HUES48 (cell line): Measurements from ENCODE around the gene IQSEC1.

Source experiments
- H3K27ac ChIP-seq: one replicate; pipeline ENCODE4 v1.7.0; 2013; ENCODE audit warnings: low read depth, low read length, inconsistent platforms
- H3K27me3 ChIP-seq: 2 replicates; pipeline ENCODE4 v1.6.1; 2013; ENCODE audit warnings: mild to moderate bottlenecking, low read length; ENCODE audit not compliant: control insufficient read depth, insufficient read depth
- H3K36me3 ChIP-seq: 2 replicates; pipeline ENCODE4 v1.6.1; 2013; ENCODE audit warnings: low read length; ENCODE audit not compliant: control insufficient read depth, insufficient read depth
- H3K4me1 ChIP-seq: 2 replicates; pipeline ENCODE4 v1.6.1; 2013; ENCODE audit warnings: mild to moderate bottlenecking, low read length; ENCODE audit not compliant: control insufficient read depth, insufficient read depth
- H3K4me3 ChIP-seq: 2 replicates; pipeline ENCODE4 v1.5.1; 2013; ENCODE audit warnings: mild to moderate bottlenecking, low read depth, low read length
- H3K9ac ChIP-seq: 2 replicates; pipeline ENCODE4 v1.6.1; 2013; ENCODE audit warnings: mild to moderate bottlenecking, low read depth, low read length, moderate library complexity
- H3K9me3 ChIP-seq: 2 replicates; pipeline ENCODE4 v1.6.1; 2013; ENCODE audit warnings: low read length; ENCODE audit not compliant: control insufficient read depth, insufficient read depth

Gene IQSEC1

GRCh38 chr3:12997387-12997786 lies 75.8 kb downstream of the IQSEC1 start:
- Histone ChIP-seq H3K36me3 (no peaks in the 10 kb centered on the region), H3K9me3 (no peaks in the 10 kb centered on the region), H3K27me3 (peaks cover 13% of the 10 kb centered on the region), H3K27ac (no peak overlapping the region), H3K9ac (no peak overlapping the region), H3K4me3 (no peak overlapping the region), H3K4me1 (peaks cover 14% of the 10 kb centered on the region)

GRCh38 chr3:12996181-12996506 lies 77.1 kb downstream of the IQSEC1 start:
- no peak overlapping the region for H3K27ac ChIP-seq
- H3K27me3 ChIP-seq = peaks cover 14% of the 10 kb centered on the region
- no peaks in the 10 kb centered on the region for H3K36me3 ChIP-seq
- H3K4me1 ChIP-seq = peaks cover 11% of the 10 kb centered on the region; the same call in 1 of the 2 replicates
- H3K9ac ChIP-seq = no peak overlapping the region
- H3K4me3 ChIP-seq = no peak overlapping the region
- H3K9me3 ChIP-seq = no peaks in the 10 kb centered on the region

DNA sequence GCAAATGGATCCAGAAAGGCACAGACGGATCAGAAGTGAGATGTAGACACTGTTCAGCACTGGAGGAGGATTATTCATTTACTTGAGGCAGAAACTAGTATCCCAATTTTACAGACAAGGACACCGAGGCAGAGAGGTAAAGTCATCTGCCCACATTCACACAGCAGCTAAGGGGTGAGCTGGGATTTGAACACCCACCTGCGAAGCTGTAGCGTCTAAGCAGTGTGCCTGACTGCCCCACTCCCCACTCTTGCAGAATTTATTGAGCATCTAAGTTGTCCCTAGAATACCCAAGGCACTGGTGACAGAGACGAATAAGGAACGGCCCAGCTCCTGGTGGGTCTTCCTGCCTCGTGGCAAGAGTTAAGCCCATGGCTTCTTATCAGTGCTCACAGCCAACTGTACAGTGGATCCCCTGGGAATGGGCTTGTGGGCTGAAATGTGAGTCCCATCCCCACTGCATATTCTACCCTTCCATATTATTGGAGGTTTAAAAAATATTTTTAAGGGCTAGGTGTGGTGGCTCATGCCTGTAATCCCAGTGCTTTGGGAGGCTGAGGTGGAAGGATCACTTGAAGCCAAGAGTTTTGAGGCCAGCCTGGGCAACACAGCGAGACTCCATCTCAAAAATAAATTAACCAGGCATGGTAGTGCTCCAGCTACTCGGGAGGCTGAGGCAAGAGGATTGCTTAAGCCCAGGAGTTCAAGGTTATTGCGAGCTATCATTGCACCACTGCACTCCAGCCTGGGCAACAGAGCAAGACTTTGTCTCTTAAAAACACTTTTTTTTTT lies 77.6 kb downstream of the IQSEC1 start:
- no peak overlapping the region for H3K27ac ChIP-seq

GRCh38 chr3:12994607-12995388 lies 78.4 kb downstream of the IQSEC1 start:
- H3K4me3 ChIP-seq = peak overlapping the region; percentile 73
- peaks cover 14% of the 10 kb centered on the region; the same call in 1 of the 2 replicates for H3K4me1 ChIP-seq
- H3K27ac ChIP-seq = no peak overlapping the region
- H3K9ac ChIP-seq = 0 out of 2 replicates have a peak overlapping the region, but pooled peaks have one; percentile 20
- peaks cover 14% of the 10 kb centered on the region for H3K27me3 ChIP-seq
- no peaks in the 10 kb centered on the region for H3K36me3 ChIP-seq
- no peaks in the 10 kb centered on the region for H3K9me3 ChIP-seq

More for the DNA sequence above, 77.6 kb downstream of the IQSEC1 start:
- Histone ChIP-seq H3K9me3 (no peaks in the 10 kb centered on the region), H3K4me1 (peaks cover 14% of the 10 kb centered on the region; the same call in 1 of the 2 replicates), H3K4me3 (no peak overlapping the region; the same call in 1 of the 2 replicates), H3K27me3 (peaks cover 14% of the 10 kb centered on the region), H3K36me3 (no peaks in the 10 kb centered on the region), H3K9ac (no peak overlapping the region)

- no peaks in the 10 kb centered on the region for H3K36me3 ChIP-seq
- H3K4me3 ChIP-seq = peak overlapping the region; percentile 73
- no peak overlapping the region for H3K9ac ChIP-seq
- no peak overlapping the region for H3K27ac ChIP-seq
- H3K4me1 ChIP-seq = peaks cover 14% of the 10 kb centered on the region; the same call in 1 of the 2 replicates
- peaks cover 14% of the 10 kb centered on the region for H3K27me3 ChIP-seq
- no peaks in the 10 kb centered on the region for H3K9me3 ChIP-seq
Measured at GRCh38 chr3:12994357-12994606, 78.9 kb downstream of the IQSEC1 start.

DNA sequence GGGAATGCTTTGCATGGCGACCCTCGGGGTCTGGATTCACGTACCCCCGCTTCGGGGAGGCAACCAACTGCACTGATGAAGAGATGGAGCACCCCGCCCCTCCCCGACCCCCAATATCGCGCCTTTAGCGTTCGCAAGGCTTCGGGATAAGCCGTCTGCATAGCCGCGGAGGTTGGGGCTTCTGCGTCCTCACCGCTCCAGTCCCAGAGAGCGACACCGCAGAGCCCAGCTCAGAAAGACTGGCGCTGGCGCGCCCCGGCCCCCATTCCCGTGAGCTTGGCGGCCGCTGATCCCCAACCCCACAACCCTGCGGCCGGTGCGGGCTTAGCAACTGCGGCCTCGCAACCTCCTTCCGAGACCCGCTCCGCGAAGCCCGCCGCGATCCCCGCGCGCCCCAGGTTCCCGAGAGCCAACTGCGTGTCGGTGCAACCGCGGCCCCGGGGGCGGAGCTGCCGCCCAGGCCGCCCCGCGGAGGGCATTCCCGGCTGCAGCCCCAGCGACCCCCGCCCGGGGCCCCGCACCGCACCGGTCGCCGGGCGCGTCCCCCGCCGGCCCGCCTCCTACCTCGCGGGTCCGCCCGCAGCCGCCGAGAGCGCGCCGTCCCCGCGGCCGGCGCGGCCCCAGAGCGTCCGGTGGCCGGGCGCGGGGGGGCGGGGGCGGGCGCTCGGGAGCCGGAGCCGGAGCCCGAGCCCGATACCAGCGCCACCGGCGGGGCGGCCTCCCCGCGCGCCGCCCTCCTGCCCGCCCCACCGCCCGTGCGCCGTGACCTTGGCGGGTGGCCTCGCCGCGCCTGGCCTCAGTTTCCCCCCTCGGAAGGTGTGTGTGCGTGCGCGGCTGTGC lies 79.5 kb downstream of the IQSEC1 start:
- Histone ChIP-seq H3K9me3 (no peaks in the 10 kb centered on the region), H3K9ac (no peak overlapping the region), H3K36me3 (no peaks in the 10 kb centered on the region), H3K27ac (peak overlapping the region; percentile 28), H3K4me1 (peaks cover 14% of the 10 kb centered on the region; the same call in 1 of the 2 replicates), H3K27me3 (peaks cover 14% of the 10 kb centered on the region), H3K4me3 (peak overlapping the region; percentile 73)

GRCh38 chr3:12992629-12993516 lies 80.4 kb downstream of the IQSEC1 start:
- Histone ChIP-seq H3K27ac (no peak overlapping the region), H3K27me3 (peaks cover 14% of the 10 kb centered on the region), H3K4me1 (peaks cover 14% of the 10 kb centered on the region; the same call in 1 of the 2 replicates), H3K9me3 (no peaks in the 10 kb centered on the region), H3K4me3 (peak overlapping the region; percentile 73), H3K36me3 (no peaks in the 10 kb centered on the region), H3K9ac (peak overlapping the region; percentile 10; the same call in 1 of the 2 replicates)

DNA sequence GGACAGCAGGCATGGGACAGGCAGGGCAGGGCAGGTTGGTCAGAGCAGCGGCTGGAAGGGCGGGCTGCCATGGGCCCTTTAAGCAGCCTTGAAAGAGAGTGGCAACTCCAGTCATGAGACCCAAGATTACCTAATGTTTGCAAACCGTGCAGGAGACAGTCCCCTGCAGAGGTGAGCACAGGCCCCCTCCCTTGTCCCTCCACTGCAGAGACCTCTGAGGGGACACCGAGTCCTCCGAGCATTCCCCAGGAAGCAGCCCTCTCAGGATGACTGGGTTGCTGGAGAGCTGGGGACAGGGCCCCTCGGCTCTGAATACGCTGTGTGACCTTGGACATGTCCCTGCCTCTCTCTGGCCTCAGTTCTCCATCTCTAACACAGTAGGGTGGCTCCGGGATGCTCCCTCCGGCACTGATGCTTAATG lies 81.4 kb downstream of the IQSEC1 start:
- H3K36me3 ChIP-seq = no peaks in the 10 kb centered on the region
- H3K4me3 ChIP-seq = no peak overlapping the region
- peaks cover 14% of the 10 kb centered on the region; the same call in 1 of the 2 replicates for H3K4me1 ChIP-seq
- no peak overlapping the region for H3K27ac ChIP-seq
- H3K9ac ChIP-seq = no peak overlapping the region
- H3K27me3 ChIP-seq = peaks cover 14% of the 10 kb centered on the region
- H3K9me3 ChIP-seq = no peaks in the 10 kb centered on the region

DNA sequence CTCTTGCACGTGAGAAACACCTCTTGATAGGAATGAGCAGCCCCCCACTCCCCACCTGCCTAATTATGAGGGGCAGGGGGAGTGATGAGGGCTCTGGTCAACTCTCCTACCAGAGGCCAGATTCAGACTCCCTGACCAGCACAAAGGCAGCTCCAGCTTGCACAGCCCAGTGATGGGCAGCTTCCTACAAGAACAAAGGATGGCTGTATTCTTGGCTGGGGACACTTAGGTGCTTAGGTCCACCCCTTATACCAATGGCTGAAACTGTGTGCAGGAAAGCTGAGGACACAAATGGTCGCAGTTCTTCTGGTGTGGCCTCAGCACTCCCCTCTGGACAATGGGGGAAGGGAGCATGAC lies 81.8 kb downstream of the IQSEC1 start:
- Histone ChIP-seq H3K9ac (no peak overlapping the region), H3K27me3 (peaks cover 14% of the 10 kb centered on the region), H3K4me3 (no peak overlapping the region), H3K9me3 (no peaks in the 10 kb centered on the region), H3K4me1 (peaks cover 14% of the 10 kb centered on the region; the same call in 1 of the 2 replicates), H3K36me3 (no peaks in the 10 kb centered on the region), H3K27ac (no peak overlapping the region)
